GM18511 (cell line): ENCODE data around the gene GABBR2.

ENCODE experiments used
- ATAC-seq: cut with Tn5 transposase; IDR thresholded peaks from one replicate; pipeline ENCODE4 v1.9.1; 2021; ENCODE audit warnings: mild to moderate bottlenecking, moderate library complexity; ENCODE audit not compliant: unreplicated experiment

The GABBR2 gene

GRCh38 chr9:98248737-98249474, 459.8 kb downstream of the GABBR2 start:
- no peak for ATAC-seq

GRCh38 chr9:98247831-98248657, 460.7 kb downstream of the GABBR2 start:
- ATAC-seq = no peak

GRCh38 chr9:98242426-98242825, 466.3 kb downstream of the GABBR2 start:
- ATAC-seq = no peak

- no peak for ATAC-seq
Observed at GRCh38 chr9:98241357-98242300, 467.1 kb downstream of the GABBR2 start.

- ATAC-seq = no peak
Observed at GRCh38 chr9:98240475-98240874, 468.3 kb downstream of the GABBR2 start.
